Measurements from ENCODE around the gene LBH. TPM values are rescaled to one million over a fixed set of nuclear protein-coding genes. Genes with fewer than 3 reads are reported as not detected.

LBH gene
- total RNA-seq, 1 experiment from 2014 or later = 159 TPM

GRCh38 chr2:30188292-30188691, 43.0 kb upstream of the LBH start:
- intact Hi-C loops (cut with micrococcal nuclease; ENCODE audit: unreplicated experiment) = no loop called here
- peaks cover 5% of the 10 kb centered on the region; the same call in 1 of the 2 replicates for H3K9me3 ChIP-seq
- no peak overlapping the region for H3K4me3 ChIP-seq (ENCODE audit: low read depth, low read length)
- BruUV-seq (replicated peaks) = no TSS peak
- ChIA-PET CTCF (no interaction called here), POLR2A (no interaction called here)
- no peak for TF ChIP-seq CTCF (IDR thresholded peaks at IDR 0.05; ENCODE audit: insufficient read depth in 1 of 2, low read depth in 1 of 2, low read length in 1 of 2, severe bottlenecking in 1 of 2, unreplicated experiment in 1 of 2)
- H3K27me3 Mint-ChIP-seq (ENCODE audit: insufficient read depth, unreplicated experiment) = no peaks in the 10 kb centered on the region
- peaks cover 23% of the 10 kb centered on the region for H3K4me1 ChIP-seq
- H3K27ac Mint-ChIP-seq (ENCODE audit: unreplicated experiment) = no peak overlapping the region
- no peak for DNase-seq
- H3K9me3 Mint-ChIP-seq (ENCODE audit: unreplicated experiment) = peaks cover 12% of the 10 kb centered on the region
- H3K4me1 Mint-ChIP-seq (ENCODE audit: low read depth, unreplicated experiment) = peaks cover 25% of the 10 kb centered on the region
- no peak overlapping the region for H3K4me3 Mint-ChIP-seq (ENCODE audit: unreplicated experiment)
- H3K27me3 ChIP-seq (replicated peaks; ENCODE audit: control insufficient read depth, insufficient read depth, low read length) = no peaks in the 10 kb centered on the region
- no peaks in the 10 kb centered on the region for H3K36me3 ChIP-seq (ENCODE audit: control insufficient read depth, insufficient read depth, low read length)
- no peaks in the 10 kb centered on the region for H3K36me3 Mint-ChIP-seq (ENCODE audit: insufficient read depth, unreplicated experiment)

GRCh38 chr2:30190637-30191036, 40.7 kb upstream of the LBH start:
- no TSS peak for BruUV-seq (replicated peaks)
- Histone ChIP-seq H3K9me3 (peaks cover 5% of the 10 kb centered on the region; the same call in 1 of the 2 replicates), H3K4me1 (peaks cover 26% of the 10 kb centered on the region), H3K36me3 (ENCODE audit: control insufficient read depth, insufficient read depth, low read length) (no peaks in the 10 kb centered on the region), H3K27me3 (replicated peaks; ENCODE audit: control insufficient read depth, insufficient read depth, low read length) (no peaks in the 10 kb centered on the region), H3K4me3 (ENCODE audit: low read depth, low read length) (no peak overlapping the region)
- Mint-ChIP-seq H3K9me3 (ENCODE audit: unreplicated experiment) (peaks cover 12% of the 10 kb centered on the region), H3K27me3 (ENCODE audit: insufficient read depth, unreplicated experiment) (no peaks in the 10 kb centered on the region), H3K27ac (ENCODE audit: unreplicated experiment) (peak overlapping the region; percentile 50), H3K36me3 (ENCODE audit: insufficient read depth, unreplicated experiment) (no peaks in the 10 kb centered on the region), H3K4me3 (ENCODE audit: unreplicated experiment) (no peak overlapping the region), H3K4me1 (ENCODE audit: low read depth, unreplicated experiment) (peaks cover 37% of the 10 kb centered on the region)
- POLR2A ChIA-PET = no interaction called here
- intact Hi-C loops (cut with micrococcal nuclease; ENCODE audit: unreplicated experiment) = no loop called here
- no peak for DNase-seq
- CTCF ChIA-PET = no interaction called here
- TF ChIP-seq CTCF (IDR thresholded peaks at IDR 0.05; ENCODE audit: insufficient read depth in 1 of 2, low read depth in 1 of 2, low read length in 1 of 2, severe bottlenecking in 1 of 2, unreplicated experiment in 1 of 2) = no peak

GRCh38 chr2:30191107-30191506, 40.2 kb upstream of the LBH start:
- Mint-ChIP-seq H3K4me1 (ENCODE audit: low read depth, unreplicated experiment) (peaks cover 37% of the 10 kb centered on the region), H3K36me3 (ENCODE audit: insufficient read depth, unreplicated experiment) (no peaks in the 10 kb centered on the region), H3K9me3 (ENCODE audit: unreplicated experiment) (peaks cover 12% of the 10 kb centered on the region), H3K4me3 (ENCODE audit: unreplicated experiment) (no peak overlapping the region), H3K27me3 (ENCODE audit: insufficient read depth, unreplicated experiment) (no peaks in the 10 kb centered on the region), H3K27ac (ENCODE audit: unreplicated experiment) (peak overlapping the region; percentile 50)
- no peak for DNase-seq
- H3K27me3 ChIP-seq (replicated peaks; ENCODE audit: control insufficient read depth, insufficient read depth, low read length) = no peaks in the 10 kb centered on the region
- TF ChIP-seq CTCF (IDR thresholded peaks at IDR 0.05; ENCODE audit: insufficient read depth in 1 of 2, low read depth in 1 of 2, low read length in 1 of 2, severe bottlenecking in 1 of 2, unreplicated experiment in 1 of 2) = no peak
- no peak overlapping the region for H3K4me3 ChIP-seq (ENCODE audit: low read depth, low read length)
- intact Hi-C loops (cut with micrococcal nuclease; ENCODE audit: unreplicated experiment) = no loop called here
- POLR2A ChIA-PET = no interaction called here
- H3K9me3 ChIP-seq = peaks cover 5% of the 10 kb centered on the region; the same call in 1 of the 2 replicates
- CTCF ChIA-PET = interaction anchor here (1.0 kb wide), 1 partner anchor 27 kb away, joined by 6 read pairs; no protein-coding TSS in a partner anchor
- H3K36me3 ChIP-seq (ENCODE audit: control insufficient read depth, insufficient read depth, low read length) = no peaks in the 10 kb centered on the region
- peaks cover 26% of the 10 kb centered on the region for H3K4me1 ChIP-seq
- no TSS peak for BruUV-seq (replicated peaks)

Measured in Caco-2 (cell line).